ENCODE results near the gene C1QL4.

DNA sequence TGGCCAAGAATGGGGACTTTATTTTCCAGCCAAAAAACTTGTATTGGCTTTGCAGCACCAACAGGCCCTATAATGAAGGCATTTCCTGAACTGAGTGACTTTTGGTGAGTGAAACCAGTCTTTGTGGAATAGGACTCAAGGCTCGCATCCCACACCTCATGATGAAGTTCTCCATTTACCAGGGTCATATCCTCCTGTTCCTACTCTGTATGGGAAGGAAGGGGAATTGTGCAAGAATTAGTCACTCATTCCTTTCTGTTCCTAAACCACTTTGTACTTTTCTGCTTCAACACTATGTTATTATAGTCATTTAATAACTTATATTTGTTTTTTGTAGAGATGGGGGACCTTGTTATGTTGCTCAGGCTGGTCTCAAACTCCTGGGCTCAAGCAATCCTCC lies 28.0 kb upstream of the C1QL4 start:
- TF ChIP-seq CTCF (IDR thresholded peaks at IDR 0.05; ENCODE audit: poor library complexity, severe bottlenecking) (no peak), SMC3 (conservative IDR thresholded peaks at IDR 0.05; ENCODE audit: poor library complexity) (no peak), EZH2 (IDR thresholded peaks at IDR 0.05; ENCODE audit: borderline replicate concordance, insufficient read depth, low read length, poor library complexity, severe bottlenecking) (no peak)
